K562 (cell line): ENCODE results near the gene CLDN24. TPM values are rescaled to one million over a fixed set of nuclear protein-coding genes. Genes with fewer than 3 reads are reported as not detected.

Experiments used
- ETV6 ChIP-seq, 3 experiments: fragments of 150-350 bp in 1 of 3; sonication (generic) in 1 of 3; formaldehyde crosslinking in 1 of 3; IDR thresholded peaks; 2 replicates each; pipeline versions ENCODE4 v1.6.1 to v1.8.0; 2014 to 2022; ENCODE audit warnings: borderline replicate concordance in 2 of 3, low read depth in 2 of 3, antibody characterized with exemption in 1 of 3, low read length in 1 of 3, mild to moderate bottlenecking in 1 of 3, missing genetic modification reagents in 1 of 3
- FOXA3 ChIP-seq, 2 experiments: fragments of 450-650 bp in 1 of 2; sonication (generic) in 1 of 2; formaldehyde crosslinking; IDR thresholded peaks in 1 of 2; conservative IDR thresholded peaks in 1 of 2; 2 replicates each; pipeline versions ENCODE4 v1.4.0 to v1.8.0; 2020 to 2022; ENCODE audit warnings: mild to moderate bottlenecking in 2 of 2, missing genetic modification reagents in 1 of 2
- MCM5 ChIP-seq: fragments of 450-650 bp; IDR thresholded peaks from 2 replicates; pipeline ENCODE4 v1.6.1; 2016; ENCODE audit warnings: low read depth
- MXI1 ChIP-seq: IDR thresholded peaks from 2 replicates; pipeline ENCODE4 v1.6.1; 2011; ENCODE audit warnings: low read depth, mild to moderate bottlenecking, improper control_type of control experiment, low read length
- NR2C1 ChIP-seq, 2 experiments: fragments of 450-650 bp; IDR thresholded peaks; 2 replicates each; pipeline ENCODE4 v1.6.1; 2017; ENCODE audit warnings: mild to moderate bottlenecking in 2 of 2, antibody characterized with exemption in 1 of 2, inconsistent platforms in 1 of 2, missing compliant biosample characterization in 1 of 2, missing genetic modification characterization in 1 of 2
- ZBTB1 ChIP-seq: sonication (generic); formaldehyde crosslinking; IDR thresholded peaks from 2 replicates; pipeline ENCODE4 v1.8.1; 2023; ENCODE audit warnings: missing genetic modification reagents, low read depth, mild to moderate bottlenecking, borderline replicate concordance
- polyA plus RNA-seq, 8 experiments: library from polyadenylated mRNA; depleted of rRNA in 4 of 8; stranded (reverse) in 5 of 8; unstranded in 3 of 8; fragments of >200 nt; fragmentation: Nextera tagmentation in 2 of 8; fragmentation: Illumina TruSeq in 1 of 8; extraction: Ambion mirVana in 2 of 8; extraction: Trizol in 1 of 8; gene quantifications; 2 replicates each; pipeline versions ENCODE4 v1.2.1 to v1.2.3, GENCODE V29; 2011 to 2014; ENCODE audit warnings: inconsistent platforms in 1 of 8, missing spikeins in 1 of 8
- total RNA-seq, 7 experiments: library from RNA; depleted of rRNA in 6 of 7; stranded (reverse); fragments of >200 nt in 6 of 7; fragmentation: Illumina TruSeq in 2 of 7; extraction: Trizol in 2 of 7; gene quantifications; 2 replicates each; pipeline versions ENCODE4 v1.2.1 to v1.2.3, GENCODE V29; 2011 to 2021; ENCODE audit warnings: low replicate concordance in 1 of 7
- TF ChIP-seq, protein P1 (sequence below): fragments of 450-650 bp; IDR thresholded peaks from 2 replicates; pipeline ENCODE4 v1.7.1; 2018; ENCODE audit warnings: mild to moderate bottlenecking, low read depth; ENCODE audit not compliant: partially characterized antibody
- TF ChIP-seq, protein P2 (sequence below), 3 experiments: fragments of 200-800 bp in 1 of 3; sonication (Bioruptor generic) in 1 of 3; sonication (generic) in 1 of 3; formaldehyde crosslinking in 1 of 3; IDR thresholded peaks; 2 replicates each; pipeline versions ENCODE4 v1.6.1 to v1.8.0; 2016 to 2022; ENCODE audit warnings: mild to moderate bottlenecking in 2 of 3, missing compliant biosample characterization in 2 of 3, missing genetic modification characterization in 2 of 3, missing genetic modification reagents in 1 of 3
- TF ChIP-seq, protein P3 (sequence below), 2 experiments: fragments of 450-650 bp in 1 of 2; sonication (generic) in 1 of 2; formaldehyde crosslinking in 1 of 2; IDR thresholded peaks; 2 replicates each; pipeline versions ENCODE4 v1.7.1 to v1.9.0; 2016 to 2022; ENCODE audit warnings: inconsistent platforms in 1 of 2, mild to moderate bottlenecking in 1 of 2, missing genetic modification reagents in 1 of 2
- TF ChIP-seq, protein P4 (sequence below): sonication (generic); formaldehyde crosslinking; IDR thresholded peaks from 2 replicates; pipeline ENCODE4 v1.8.1; 2023; ENCODE audit warnings: mild to moderate bottlenecking, missing genetic modification reagents

The CLDN24 gene
- total and polyA plus RNA-seq, 9 of the 15 experiments (the other 6 are each of a cell fraction or from before 2014, with no cell fraction given) = not detected

DNA sequence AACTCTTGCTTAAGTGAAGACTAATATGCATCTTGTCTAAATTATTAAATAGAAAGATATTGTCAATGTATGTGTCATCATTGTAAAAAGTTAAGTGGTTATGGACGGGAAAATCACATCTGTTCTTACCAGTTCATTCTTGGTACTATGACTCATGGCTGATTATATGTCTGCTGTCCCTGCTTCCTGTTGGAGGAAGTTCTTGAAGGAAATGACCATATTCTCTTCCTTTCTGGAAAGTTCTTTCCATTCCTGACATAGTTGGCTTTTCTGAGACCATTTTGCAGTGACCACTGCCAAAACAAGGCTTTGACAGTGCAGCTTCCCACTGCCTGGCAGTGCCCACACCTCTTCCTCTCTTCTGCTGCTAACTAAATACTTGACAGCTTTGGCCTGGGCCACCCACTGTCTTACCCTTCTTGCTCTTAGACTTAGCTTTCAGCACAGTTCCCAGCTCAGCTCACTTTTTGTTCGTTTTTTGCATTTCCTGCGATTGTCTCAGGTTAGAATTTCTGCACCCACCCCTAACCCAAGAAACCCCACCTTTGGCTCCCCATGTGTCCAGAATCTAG is 13.2 kb upstream of the CLDN24 start (continued):
- TF ChIP-seq, protein P1, sequence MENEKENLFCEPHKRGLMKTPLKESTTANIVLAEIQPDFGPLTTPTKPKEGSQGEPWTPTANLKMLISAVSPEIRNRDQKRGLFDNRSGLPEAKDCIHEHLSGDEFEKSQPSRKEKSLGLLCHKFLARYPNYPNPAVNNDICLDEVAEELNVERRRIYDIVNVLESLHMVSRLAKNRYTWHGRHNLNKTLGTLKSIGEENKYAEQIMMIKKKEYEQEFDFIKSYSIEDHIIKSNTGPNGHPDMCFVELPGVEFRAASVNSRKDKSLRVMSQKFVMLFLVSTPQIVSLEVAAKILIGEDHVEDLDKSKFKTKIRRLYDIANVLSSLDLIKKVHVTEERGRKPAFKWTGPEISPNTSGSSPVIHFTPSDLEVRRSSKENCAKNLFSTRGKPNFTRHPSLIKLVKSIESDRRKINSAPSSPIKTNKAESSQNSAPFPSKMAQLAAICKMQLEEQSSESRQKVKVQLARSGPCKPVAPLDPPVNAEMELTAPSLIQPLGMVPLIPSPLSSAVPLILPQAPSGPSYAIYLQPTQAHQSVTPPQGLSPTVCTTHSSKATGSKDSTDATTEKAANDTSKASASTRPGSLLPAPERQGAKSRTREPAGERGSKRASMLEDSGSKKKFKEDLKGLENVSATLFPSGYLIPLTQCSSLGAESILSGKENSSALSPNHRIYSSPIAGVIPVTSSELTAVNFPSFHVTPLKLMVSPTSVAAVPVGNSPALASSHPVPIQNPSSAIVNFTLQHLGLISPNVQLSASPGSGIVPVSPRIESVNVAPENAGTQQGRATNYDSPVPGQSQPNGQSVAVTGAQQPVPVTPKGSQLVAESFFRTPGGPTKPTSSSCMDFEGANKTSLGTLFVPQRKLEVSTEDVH = no peak
- TF ChIP-seq, protein P2, sequence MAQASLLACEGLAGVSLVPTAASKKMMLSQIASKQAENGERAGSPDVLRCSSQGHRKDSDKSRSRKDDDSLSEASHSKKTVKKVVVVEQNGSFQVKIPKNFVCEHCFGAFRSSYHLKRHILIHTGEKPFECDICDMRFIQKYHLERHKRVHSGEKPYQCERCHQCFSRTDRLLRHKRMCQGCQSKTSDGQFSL (CRISPR knock-in tag; IDR thresholded peaks at IDR 0.05) = no peak
- TF ChIP-seq, protein P2 (tag; IDR thresholded peaks at IDR 0.05) = no peak
- TF ChIP-seq, protein P3, sequence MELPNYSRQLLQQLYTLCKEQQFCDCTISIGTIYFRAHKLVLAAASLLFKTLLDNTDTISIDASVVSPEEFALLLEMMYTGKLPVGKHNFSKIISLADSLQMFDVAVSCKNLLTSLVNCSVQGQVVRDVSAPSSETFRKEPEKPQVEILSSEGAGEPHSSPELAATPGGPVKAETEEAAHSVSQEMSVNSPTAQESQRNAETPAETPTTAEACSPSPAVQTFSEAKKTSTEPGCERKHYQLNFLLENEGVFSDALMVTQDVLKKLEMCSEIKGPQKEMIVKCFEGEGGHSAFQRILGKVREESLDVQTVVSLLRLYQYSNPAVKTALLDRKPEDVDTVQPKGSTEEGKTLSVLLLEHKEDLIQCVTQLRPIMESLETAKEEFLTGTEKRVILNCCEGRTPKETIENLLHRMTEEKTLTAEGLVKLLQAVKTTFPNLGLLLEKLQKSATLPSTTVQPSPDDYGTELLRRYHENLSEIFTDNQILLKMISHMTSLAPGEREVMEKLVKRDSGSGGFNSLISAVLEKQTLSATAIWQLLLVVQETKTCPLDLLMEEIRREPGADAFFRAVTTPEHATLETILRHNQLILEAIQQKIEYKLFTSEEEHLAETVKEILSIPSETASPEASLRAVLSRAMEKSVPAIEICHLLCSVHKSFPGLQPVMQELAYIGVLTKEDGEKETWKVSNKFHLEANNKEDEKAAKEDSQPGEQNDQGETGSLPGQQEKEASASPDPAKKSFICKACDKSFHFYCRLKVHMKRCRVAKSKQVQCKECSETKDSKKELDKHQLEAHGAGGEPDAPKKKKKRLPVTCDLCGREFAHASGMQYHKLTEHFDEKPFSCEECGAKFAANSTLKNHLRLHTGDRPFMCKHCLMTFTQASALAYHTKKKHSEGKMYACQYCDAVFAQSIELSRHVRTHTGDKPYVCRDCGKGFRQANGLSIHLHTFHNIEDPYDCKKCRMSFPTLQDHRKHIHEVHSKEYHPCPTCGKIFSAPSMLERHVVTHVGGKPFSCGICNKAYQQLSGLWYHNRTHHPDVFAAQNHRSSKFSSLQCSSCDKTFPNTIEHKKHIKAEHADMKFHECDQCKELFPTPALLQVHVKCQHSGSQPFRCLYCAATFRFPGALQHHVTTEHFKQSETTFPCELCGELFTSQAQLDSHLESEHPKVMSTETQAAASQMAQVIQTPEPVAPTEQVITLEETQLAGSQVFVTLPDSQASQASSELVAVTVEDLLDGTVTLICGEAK (IDR thresholded peaks at IDR 0.05) = peak; percentile 38; the same call in 1 of the 2 replicates
- TF ChIP-seq, protein P3 (CRISPR knock-in tag; IDR thresholded peaks at IDR 0.05) = no peak
- TF ChIP-seq NR2C1 (IDR thresholded peaks at IDR 0.05) (no peak), NR2C1 (tag; IDR thresholded peaks at IDR 0.05) (0 out of 2 replicates have a peak, but pooled peaks have one; percentile 41), MCM5 (no peak), ETV6 (IDR thresholded peaks at IDR 0.05; ENCODE audit: borderline replicate concordance in 1 of 2, low read depth in 2 of 2, low read length in 1 of 2) (peak; percentile 75 to 91; a peak in 3 of 4 replicates), ETV6 (CRISPR knock-in tag; IDR thresholded peaks at IDR 0.05; ENCODE audit: borderline replicate concordance) (no peak), MXI1 (no peak), ZBTB1 (CRISPR knock-in tag) (no peak), FOXA3 (CRISPR knock-in tag; conservative IDR thresholded peaks at IDR 0.05 in 1 of 2, IDR thresholded peaks at IDR 0.05 in 1 of 2) (no peak)
- TF ChIP-seq, protein P4, sequence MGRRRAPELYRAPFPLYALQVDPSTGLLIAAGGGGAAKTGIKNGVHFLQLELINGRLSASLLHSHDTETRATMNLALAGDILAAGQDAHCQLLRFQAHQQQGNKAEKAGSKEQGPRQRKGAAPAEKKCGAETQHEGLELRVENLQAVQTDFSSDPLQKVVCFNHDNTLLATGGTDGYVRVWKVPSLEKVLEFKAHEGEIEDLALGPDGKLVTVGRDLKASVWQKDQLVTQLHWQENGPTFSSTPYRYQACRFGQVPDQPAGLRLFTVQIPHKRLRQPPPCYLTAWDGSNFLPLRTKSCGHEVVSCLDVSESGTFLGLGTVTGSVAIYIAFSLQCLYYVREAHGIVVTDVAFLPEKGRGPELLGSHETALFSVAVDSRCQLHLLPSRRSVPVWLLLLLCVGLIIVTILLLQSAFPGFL (CRISPR knock-in tag) = no peak
